HG02870 (cell line): ENCODE measurements around the gene LIPM.
A peak's percentile ranks its signal among the peaks of the same experiment; 100 is the strongest.

ENCODE experiments used
- ATAC-seq: cut with Tn5 transposase; IDR thresholded peaks from one replicate; pipeline ENCODE4 v1.9.1; 2021; ENCODE audit warnings: mild to moderate bottlenecking, moderate library complexity; ENCODE audit not compliant: unreplicated experiment

LIPM gene

DNA sequence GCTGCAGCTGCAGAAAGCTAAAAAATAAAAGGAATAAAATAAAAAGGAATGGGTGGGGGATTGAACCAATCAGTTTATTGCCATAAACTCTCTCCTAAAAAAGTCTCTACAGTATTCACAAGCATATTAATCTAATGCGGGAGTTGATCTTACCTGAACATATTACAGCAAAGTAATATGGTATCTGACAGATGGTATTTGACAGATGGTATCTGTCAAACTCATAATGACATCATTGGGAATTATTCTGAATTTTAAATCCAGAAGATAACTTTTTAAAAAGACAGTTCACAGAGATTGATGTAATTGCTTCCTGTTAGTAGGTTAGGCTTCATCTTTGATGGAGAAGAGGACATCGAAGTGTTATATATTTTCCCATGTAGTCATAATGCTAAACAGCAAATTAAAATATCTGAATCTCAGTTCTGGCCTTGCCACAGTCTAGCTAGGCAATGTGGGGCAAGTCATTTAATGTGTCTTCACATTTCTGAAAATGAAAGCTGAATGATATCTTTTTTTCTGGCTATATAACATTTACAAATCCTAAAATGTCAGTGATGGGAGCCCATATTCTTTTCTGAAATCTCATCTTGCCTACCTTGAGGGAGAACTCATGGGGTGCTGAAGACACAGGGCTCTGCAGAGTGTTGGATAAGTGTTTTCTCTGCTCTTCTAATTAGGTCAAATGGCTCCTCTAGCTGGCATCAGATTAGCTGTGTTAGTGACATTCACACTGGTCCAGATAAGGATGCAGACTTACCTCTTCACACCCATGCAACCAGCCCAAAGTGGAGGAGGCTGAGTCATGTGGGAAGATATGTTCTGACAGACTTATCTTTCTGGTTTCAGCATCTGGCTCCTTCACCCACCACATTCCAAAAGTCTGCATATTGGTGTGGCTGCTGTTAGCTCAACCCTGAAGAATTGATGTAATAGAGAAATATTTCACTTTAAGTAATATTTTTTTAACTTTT is 2.1 kb upstream of the LIPM start:
- ATAC-seq: no peak

DNA sequence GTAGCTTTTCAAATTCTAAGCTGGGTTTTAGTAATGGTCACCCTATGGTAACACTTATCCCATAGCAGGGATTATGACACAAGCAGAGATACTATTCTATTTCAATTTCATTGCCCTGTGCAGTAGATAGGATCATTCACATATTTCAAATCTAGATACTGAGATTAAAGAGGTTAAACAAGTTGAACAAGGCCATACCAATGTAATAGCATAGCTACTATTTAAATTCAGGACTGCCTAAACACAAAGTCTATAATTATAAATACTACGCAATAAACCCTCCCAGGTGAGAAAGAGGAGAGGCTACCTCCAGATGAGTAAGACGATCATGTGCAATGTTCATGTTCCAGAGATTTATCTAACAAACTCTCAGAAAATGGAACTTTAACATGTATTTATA is 1.1 kb downstream of the LIPM start:
- ATAC-seq: no peak

DNA sequence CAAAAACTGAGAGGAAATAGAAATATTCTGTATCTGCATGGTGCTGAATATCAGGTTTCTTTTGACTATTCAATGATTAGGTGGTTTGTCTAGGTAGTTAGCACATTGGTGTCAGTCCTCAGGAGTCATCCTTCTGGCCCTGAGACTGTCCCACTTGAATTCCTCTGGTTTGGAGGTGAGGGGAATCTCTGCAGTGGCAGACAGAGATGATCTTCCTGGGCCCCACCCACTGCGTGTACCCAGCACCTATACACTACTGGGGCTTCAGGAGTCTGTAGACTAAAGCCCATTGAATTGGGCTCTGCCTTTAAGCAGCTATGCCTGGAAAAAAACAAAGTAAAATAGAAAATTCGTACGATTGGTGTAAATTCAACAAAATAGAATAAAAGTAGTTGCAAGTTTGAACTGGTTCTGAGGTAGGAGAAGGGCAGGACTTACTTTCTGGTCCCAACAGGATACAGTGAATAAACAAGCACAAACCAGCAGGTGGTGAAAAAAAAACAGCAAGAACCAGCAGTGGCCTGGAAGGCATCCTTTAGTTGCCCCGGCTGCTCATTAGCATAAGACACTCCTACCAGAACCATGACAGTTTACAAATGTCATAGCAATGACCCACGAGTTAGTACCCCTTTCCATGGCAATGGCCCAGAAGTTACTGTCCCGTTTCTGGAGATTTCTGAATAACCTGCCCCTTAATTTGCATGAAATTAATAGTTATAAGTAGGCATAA is 1.7 kb downstream of the LIPM start:
- no peak for ATAC-seq

DNA sequence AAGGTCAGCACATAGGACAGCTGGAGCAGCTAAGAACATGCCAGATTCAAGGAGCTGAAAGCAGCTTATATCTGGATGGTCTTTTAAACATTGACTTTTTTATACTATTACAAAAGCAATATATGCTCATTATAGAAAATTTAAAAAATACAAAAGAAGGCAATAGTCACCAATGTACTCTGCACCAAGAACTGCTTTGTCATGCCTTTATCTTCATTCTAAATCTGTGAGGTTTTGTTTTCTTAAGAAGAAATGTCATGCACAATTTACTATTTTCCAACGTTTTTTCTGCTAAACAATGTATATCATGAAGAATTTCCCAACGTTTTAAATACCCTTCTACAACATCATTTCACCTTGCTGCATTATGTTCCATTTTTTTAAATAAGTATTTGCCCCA is 2.8 kb downstream of the LIPM start:
- no peak for ATAC-seq

DNA sequence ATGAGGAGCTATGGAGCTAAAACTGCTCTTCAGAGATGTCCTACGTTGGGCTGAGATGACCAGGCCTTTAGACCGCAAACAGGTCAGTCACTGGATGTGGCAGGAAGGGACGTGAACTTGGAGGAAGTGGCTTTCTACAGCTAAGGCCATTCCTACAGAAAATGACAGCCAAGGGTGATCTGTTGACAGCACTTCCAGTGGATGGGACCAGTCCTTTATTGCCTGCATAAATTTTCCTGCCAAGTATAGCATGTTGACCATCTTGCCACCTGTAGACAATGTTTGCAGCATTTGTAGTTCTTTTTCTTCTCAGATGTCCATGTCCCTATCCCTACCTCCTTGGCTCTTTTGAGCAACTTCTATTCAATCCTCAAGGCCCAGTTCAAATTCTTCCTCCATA is 3.4 kb downstream of the LIPM start:
- no peak for ATAC-seq

DNA sequence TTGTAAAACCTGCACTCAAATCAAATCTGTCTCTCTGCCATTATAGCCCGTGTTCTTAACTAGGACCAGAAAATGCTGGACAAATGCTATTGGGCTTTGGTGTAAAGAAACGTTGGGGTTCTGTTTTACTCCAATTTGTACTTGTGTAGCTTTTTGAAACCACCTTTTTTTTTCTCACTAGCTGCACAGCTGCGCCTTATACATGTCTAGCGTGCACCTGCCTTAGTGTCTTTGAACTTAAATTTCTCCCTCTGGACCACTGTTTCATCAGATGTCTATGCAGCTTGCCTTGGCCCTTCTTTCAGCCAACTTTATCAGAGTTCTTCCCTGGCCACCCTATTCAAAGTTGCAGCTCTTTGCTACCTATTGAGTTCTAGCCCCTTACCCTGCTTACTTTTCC is 7.1 kb downstream of the LIPM start:
- ATAC-seq: no peak

DNA sequence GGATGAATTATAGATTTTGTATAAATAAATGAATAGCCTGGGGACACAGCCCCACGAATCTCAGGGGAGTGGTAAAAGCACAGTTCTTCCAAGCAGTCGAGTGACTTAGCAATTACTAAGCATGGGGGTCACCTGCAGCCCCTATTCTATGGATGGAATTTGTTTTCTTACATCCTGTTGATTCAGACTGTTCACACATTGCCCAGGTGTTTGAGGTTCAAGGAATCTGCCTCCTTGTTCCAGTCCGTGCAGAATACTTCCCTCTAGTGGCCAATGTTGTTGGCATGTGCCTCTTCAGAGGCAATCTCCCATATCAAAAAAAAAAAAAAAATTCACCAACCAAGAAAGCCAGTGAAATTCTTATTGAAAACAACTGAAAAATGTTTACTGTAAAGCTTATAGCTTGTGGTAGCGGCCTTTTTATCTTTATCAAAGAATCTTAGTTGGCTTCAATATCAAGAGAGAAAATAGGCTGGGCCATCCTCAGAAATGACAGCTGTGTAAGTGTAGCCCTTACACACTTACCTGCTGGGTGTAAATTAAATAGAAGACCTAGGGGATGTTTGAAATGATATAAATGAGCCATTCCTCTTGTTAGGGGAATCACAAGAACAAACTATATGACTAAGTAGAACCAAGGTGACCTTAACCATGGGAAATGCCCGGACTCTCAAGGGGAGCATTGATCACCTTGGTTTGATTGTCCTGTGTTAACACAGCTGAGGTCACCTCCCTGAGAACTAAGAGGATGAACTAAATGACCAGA is 7.8 kb downstream of the LIPM start:
- ATAC-seq: no peak

DNA sequence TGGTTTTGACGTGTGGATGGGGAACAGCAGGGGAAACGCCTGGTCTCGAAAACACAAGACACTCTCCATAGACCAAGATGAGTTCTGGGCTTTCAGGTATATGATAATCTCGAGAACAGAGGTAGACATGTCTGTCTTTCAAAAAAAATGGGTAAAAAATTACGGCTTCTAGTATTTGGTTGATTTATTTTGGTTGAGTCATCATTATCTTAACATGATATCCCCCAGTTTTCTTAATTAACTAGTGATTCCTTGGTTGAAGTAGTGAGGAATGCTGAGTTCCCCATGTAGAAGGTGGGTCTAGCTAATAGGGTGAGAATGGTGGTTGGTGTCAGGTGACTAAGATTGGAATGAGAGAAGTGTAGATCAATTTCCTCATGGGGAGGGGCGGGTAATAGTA is 10.7 kb downstream of the LIPM start:
- ATAC-seq: no peak

DNA sequence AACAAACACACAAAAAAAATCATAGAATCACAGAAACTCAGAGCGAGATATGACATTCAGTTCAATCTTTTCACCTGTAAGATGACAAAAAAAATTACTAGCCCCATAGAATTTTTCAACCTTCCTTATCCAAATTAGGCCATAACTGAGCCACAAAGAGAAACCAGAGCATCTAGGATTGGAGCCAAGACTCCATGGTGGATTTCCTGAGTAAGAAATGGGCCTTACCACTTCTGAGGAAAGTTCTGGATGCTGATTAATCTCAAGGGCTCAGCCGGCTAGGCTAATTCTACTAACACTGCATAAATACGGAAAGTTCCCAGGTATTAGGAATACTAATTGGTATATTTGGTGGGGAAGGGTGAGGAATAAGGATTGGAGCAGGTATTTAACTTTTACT is 16.8 kb downstream of the LIPM start:
- ATAC-seq: no peak

DNA sequence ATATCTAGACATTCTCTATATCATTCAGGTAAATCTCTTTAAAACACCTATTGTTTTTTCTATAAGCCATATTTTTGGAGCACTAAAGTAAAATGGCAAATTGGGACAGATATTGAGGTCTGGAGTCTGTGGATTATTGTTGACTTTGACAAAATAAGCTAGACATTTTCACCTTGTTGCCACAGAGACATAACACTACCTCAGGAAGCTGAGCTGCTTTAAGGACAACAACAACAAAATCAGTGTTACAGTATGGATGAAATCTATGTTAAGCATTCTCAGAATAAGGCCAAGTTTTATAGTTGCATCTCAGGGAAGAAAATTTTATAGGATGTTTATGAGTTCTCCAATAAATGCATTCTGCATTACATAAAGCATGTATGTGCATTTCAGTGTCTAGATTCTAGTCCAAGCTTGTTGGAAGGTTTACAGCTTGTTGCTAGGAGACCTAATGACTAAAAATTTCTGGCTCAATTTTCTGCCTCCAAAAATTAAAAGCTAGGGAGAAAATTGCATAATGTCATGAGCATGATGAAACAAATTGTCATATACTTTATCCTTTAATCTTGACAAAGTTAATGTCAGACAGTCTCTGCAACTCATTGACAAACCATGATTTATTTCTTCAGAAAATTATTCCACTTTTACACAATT is 18.3 kb downstream of the LIPM start:
- no peak for ATAC-seq

DNA sequence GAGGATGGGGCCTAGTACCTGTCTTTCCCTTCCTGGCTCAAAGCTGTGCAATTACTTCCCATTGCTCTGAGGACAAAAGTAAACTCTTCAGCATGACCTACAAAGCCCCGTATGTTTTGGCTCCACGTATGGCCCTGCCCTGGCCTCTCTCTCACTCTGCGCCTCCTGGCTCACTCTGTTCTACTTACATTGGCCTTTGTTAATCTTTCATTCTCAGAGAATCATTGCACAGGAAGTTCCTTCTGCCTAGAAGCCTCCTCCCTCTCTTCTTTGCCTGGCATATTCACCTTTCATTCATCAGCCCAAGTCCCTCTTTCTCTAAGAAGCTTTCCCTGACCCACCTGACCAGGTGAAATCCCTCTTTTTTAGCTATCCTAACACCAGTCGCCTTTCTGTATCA is 23.9 kb downstream of the LIPM start:
- no peak for ATAC-seq

DNA sequence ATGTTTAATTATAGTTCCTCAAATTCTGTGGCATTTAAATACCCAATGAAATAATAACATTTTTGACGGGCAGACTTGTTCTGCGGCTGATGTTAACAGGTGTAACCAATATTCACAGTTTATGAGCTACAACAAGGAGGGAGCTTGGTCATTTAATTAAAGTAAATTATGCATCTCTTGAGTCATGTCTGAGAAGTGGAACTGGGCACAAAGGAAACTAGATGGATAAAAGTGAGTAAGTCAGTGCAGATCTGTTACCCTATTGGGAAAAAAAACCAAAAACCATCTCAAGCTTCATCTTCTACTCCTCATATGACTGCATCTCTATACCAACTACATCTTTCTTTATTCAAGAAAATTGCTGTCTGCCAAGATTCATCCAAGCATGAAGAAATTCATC is 25.1 kb downstream of the LIPM start:
- ATAC-seq: no peak

DNA sequence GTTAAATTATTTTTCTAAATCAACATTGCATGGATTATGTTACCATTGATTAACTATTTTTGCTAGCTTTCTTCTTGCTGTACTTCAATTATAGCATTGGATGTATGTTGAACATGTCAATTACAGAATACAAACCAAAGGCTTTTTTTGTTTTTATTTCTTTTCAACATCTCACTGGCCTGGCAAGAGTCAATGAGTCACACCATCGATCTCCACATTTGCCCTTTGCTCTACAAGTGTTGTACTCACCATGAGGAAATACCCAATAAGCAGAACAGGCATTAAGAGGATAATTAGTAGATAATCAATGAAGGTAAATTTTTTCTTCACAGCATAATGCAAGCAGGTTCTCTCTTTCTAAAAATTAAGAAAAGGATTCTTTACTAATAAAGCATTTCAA is 25.8 kb downstream of the LIPM start:
- ATAC-seq: no peak

DNA sequence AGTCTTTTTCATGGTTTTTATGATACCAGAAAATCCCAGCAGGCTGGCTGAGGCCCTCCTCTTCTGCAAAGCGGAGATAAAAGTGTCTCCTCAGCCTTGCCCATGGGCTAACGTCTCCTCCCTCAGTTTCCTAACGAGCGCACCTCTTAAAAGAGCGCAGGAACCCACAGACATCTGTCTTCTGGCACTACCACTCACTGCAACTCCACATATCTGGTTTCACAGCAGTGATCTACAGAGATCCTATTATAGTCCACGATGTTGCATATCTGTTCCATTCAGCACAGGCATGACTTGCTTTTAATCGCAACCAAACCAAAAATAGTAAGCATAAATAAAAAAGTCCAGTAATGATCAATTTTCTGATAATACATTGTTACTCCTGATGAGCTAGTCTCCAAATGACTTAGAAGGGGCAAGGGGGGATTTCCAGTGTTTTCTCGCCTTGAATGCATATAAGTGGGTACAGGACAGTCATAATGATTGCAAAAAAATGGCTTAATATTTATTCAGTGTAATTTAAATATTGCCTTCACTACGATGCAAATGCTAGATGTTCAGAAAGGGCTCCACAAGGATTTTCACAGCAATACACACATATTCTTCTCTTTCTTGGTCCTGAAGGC is 28.2 kb downstream of the LIPM start:
- ATAC-seq: no peak

DNA sequence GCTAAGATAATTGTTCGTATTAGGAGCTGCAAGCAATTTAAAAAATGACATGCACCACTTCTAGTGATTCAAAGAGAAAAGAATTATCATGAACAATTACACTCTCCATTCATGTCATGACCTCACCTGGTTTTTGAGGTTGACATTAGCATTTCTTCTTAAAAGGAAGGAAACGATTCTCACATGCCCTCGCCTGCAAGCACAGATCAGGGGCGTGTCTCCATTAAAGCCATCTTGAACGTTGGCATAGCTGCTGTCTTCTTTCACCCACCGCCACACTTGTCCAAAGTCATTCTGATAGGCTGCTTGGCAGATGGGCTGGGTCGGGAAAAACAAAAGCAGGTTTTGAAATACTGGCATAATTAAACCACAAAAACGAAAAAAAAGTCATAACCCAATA is 29.2 kb downstream of the LIPM start:
- ATAC-seq: no peak

DNA sequence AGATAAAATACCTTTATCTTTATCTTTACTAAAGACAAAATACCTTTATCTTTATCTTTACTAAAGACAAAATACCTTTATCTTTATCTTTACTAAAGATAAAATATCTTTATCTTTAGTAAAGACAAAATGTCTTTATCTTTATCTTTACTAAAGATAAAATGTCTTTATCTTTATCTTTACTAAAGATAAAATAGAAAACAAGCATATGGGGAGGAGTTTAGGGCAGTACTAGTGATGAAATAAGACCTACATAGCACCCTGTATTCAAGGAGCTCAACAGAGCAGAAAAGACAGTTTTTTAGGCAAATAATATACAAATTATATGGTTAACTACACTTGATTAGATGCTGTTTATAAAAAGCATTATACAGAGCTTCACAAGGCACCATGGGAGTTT is 29.8 kb downstream of the LIPM start:
- ATAC-seq: no peak

DNA sequence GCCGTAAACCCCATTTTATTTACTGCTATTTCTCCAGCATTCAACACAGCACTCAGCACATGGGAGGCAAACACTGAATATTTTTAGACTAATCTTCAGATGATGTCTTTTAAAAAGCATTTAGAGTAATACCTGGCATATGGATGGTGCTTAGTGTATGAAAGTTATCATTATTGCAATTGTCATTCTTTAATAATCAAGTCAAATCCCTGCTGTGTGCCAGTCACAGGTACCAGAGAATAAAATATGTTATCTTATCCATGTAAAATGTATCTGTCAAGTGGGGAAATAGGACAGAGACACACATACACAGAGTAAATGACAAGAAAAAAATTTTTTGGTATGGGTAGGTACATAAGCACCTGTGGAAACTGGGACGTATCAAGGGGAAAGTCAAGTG is 30.6 kb downstream of the LIPM start:
- no peak for ATAC-seq

DNA sequence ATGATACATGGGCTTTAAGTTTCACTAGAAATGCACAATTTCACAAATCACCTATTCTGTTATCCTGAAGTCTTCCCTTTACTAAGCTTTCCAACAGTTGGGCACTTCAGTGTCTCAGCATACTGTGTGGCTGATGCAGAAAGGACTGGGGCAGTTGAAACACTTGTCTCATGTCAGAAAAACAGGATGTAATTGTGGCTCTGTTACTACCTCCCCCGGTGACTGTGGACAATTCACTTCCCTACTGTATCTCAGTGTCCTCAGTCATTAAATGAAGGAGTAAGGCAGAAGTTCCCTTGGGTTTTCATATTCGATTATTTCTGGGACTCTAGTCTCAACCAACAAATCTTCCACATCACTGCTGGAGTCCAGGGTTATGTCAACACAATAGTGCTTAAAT is 31.2 kb downstream of the LIPM start:
- ATAC-seq: no peak

DNA sequence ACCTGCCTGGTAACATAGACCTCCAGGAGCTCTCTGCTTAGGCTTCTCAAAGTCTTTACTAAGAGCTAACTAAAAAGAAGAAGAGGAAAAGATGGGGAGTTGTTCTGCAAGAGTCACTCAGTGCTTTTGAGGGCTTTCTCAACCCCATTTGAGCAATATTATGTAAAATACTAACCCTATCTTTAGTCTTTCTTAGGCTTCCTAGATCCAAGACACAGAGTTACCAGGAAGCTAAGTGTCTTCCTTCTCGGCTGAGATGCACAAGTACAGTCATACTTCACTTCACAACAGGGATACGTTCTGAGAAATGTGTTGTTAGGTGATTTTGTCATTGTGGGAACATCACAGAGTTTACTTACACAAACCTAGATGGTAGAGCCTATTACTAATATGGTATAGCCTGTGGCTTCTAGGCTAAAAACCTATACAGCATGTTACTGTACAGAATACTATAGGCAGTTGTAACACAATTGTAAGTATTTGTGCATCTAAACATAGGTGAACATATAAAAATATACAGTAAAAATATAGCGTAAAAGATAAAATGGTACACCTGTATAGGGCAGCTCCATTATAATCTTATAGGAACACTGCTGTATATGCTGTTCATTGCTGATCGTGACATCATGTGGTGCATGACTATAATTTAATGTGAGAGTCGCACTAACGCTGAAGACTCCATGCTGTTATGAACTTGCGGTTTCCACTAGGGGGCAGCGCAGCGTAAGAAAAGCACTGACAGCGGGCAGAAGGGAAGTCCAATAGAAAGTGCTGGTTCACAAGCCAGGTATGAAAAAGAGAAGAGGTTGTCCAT is 32.8 kb downstream of the LIPM start:
- ATAC-seq: peak; percentile 62

DNA sequence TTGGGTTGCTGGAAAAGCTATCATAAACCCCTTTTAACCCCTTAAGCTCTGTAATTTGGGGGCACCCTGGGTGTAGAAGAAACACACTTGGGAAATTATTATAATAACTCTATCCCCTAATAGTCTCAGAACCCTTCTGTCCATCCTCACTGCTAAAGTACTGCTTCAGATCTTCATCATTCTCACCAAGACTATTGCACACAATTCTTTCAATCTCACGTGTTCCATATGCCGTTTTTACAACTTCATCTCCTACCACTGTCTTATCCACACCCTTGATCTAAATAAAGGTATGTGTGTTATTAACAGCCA is 33.3 kb downstream of the LIPM start:
- no peak for ATAC-seq
